GM23248 (cell line): ENCODE results near the gene PRAMEF10. TPM values are rescaled to one million over a fixed set of nuclear protein-coding genes. Genes with fewer than 3 reads are reported as not detected.

Experiments
- polyA plus RNA-seq: library from polyadenylated mRNA; unstranded; fragments of >200 nt; fragmentation: Nextera tagmentation; extraction: Ambion mirVana; gene quantifications from 2 replicates; pipeline ENCODE4 v1.2.1, GENCODE V29; 2016
- small RNA-seq: library from RNA; depleted of rRNA; stranded (forward); fragments of <200 nt; gene quantifications from one replicate; pipeline ENCODE3, GENCODE V24; 2014; ENCODE audit warnings: low read depth, low replicate concordance
- total RNA-seq: library from RNA; depleted of rRNA; stranded (reverse); fragments of >200 nt; shearing (Covaris generic); gene quantifications from 2 replicates; pipeline ENCODE4 v1.2.3, GENCODE V29; 2014; rRNA removed

The PRAMEF10 gene
- total and polyA plus RNA-seq, 2 experiments from 2014 or later, result not detected

Small RNA genes within 50 kb of the gene (small RNA-seq; reads per million reads assigned to genes)
- gene RNU6-1072P, result not detected

Other genes starting within 250 kb of the PRAMEF10 start
- gene AADACL3, start 182.2 kb downstream of the PRAMEF10 start, total RNA-seq, result not detected in 2 replicates
- gene AADACL3, start 182.2 kb downstream of the PRAMEF10 start, polyA plus RNA-seq, result not detected in 2 replicates
- gene CFAP107, start 152.1 kb downstream of the PRAMEF10 start, total RNA-seq, result not detected in 2 replicates
- not detected in 2 replicates for gene CFAP107, start 152.1 kb downstream of the PRAMEF10 start, polyA plus RNA-seq
- not detected in 2 replicates for gene PRAMEF12, start 124.5 kb downstream of the PRAMEF10 start, total RNA-seq
- gene PRAMEF12, start 124.5 kb downstream of the PRAMEF10 start, polyA plus RNA-seq, result not detected in 2 replicates
- not detected in 2 replicates for gene PRAMEF1, start 106.9 kb downstream of the PRAMEF10 start, total RNA-seq
- gene PRAMEF1, start 106.9 kb downstream of the PRAMEF10 start, polyA plus RNA-seq, result not detected in 2 replicates
- not detected in 2 replicates for gene PRAMEF11, start 66.9 kb downstream of the PRAMEF10 start, total RNA-seq
- gene PRAMEF11, start 66.9 kb downstream of the PRAMEF10 start, polyA plus RNA-seq, result not detected in 2 replicates
- not detected in 2 replicates for gene HNRNPCL1, start 49.5 kb downstream of the PRAMEF10 start, total RNA-seq
- not detected in 2 replicates for gene HNRNPCL1, start 49.5 kb downstream of the PRAMEF10 start, polyA plus RNA-seq
- not detected in 2 replicates for gene PRAMEF2, start 41.2 kb downstream of the PRAMEF10 start, total RNA-seq
- not detected in 2 replicates for gene PRAMEF2, start 41.2 kb downstream of the PRAMEF10 start, polyA plus RNA-seq
- gene PRAMEF4, start 12.1 kb downstream of the PRAMEF10 start, total RNA-seq, result not detected in 2 replicates
- not detected in 2 replicates for gene PRAMEF4, start 12.1 kb downstream of the PRAMEF10 start, polyA plus RNA-seq
- not detected in 2 replicates for gene PRAMEF7, start 18.3 kb upstream of the PRAMEF10 start, total RNA-seq
- gene PRAMEF7, start 18.3 kb upstream of the PRAMEF10 start, polyA plus RNA-seq, result not detected in 2 replicates
- gene PRAMEF6, start 49.3 kb upstream of the PRAMEF10 start, total RNA-seq, result not detected in 2 replicates
- gene PRAMEF6, start 49.3 kb upstream of the PRAMEF10 start, polyA plus RNA-seq, result not detected in 2 replicates
- not detected in 2 replicates for gene PRAMEF27, start 158.3 kb upstream of the PRAMEF10 start, total RNA-seq
- not detected in 2 replicates for gene PRAMEF27, start 158.3 kb upstream of the PRAMEF10 start, polyA plus RNA-seq
- gene HNRNPCL3, start 162.5 kb upstream of the PRAMEF10 start, total RNA-seq, result not detected in 2 replicates
- not detected in 2 replicates for gene HNRNPCL3, start 162.5 kb upstream of the PRAMEF10 start, polyA plus RNA-seq
- gene PRAMEF25, start 172.5 kb upstream of the PRAMEF10 start, total RNA-seq, result not detected in 2 replicates
- not detected in 2 replicates for gene PRAMEF25, start 172.5 kb upstream of the PRAMEF10 start, polyA plus RNA-seq
- not detected in 2 replicates for gene HNRNPCL2, start 218.6 kb upstream of the PRAMEF10 start, total RNA-seq
- gene HNRNPCL2, start 218.6 kb upstream of the PRAMEF10 start, polyA plus RNA-seq, result not detected in 2 replicates